Activated T-cell treated with anti-CD3 and anti-CD28 coated beads, Interleukin-2, amount 50 U/mL, for 48 hours (primary cell): ENCODE measurements around the gene ZNF608.

Experiments
- DNase-seq, 2 experiments: peaks; one replicate each; pipeline ENCODE4 v3.0.0-alpha.2; 2020

ZNF608 gene

DNA sequence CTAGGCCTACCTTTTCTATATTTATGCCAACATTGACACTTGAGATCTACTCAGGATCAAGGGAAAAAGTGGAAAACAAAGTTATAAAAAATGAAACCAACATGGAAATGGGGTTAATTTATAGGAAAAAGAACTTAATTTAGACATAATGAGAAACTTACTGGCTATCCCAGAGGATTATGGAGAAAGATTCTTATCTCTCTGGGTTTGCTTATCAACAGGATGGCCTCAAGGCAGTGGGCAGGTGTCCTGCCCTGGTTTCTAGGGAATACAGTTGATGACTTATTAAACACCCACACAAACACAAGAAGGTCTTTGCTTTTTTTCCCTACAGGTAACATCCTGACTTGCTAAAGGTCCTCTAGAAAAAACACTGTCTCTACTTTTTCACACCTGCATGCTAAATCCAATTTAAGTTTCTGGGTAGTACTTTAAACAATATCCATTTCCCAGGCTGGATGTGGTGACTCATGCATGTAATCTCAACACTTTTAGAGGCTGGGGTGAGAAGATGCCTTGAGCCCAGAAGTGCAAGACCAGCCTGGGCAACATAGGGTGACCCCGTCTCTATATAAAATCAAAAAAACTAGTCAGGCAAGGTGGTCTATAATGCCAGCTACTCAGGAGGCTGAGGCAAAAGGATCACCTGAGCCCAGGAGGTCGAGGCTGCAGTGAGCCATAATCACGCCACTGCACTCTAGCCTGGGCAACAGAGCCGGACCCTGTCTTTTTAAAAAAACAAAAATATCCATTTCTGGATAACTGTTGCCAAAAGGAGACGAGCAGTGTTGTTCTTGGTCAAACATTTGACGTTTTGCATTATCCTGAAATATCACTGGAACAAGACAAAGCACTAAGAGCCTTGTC is 6.6 kb upstream of the ZNF608 start:
- DNase-seq: no peak

DNA sequence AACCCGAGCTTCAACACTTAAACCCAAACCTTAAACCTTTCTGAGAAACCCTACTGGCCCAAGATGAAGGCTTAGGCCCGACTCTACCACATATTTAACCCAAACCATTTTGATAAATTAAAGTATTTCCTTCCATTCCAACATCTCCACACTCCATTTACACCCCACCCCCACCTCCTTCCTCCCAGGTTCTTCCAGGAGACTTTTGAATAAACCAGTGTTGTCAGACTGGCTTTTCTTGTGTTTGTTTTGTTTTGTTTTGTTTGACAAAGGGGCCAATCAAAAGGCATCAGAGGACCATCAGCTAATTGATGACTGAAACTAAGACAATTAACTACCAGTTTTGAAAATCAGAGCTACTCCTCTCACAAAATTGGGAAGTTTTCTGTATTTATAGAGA is 4.6 kb upstream of the ZNF608 start:
- no peak for DNase-seq

DNA sequence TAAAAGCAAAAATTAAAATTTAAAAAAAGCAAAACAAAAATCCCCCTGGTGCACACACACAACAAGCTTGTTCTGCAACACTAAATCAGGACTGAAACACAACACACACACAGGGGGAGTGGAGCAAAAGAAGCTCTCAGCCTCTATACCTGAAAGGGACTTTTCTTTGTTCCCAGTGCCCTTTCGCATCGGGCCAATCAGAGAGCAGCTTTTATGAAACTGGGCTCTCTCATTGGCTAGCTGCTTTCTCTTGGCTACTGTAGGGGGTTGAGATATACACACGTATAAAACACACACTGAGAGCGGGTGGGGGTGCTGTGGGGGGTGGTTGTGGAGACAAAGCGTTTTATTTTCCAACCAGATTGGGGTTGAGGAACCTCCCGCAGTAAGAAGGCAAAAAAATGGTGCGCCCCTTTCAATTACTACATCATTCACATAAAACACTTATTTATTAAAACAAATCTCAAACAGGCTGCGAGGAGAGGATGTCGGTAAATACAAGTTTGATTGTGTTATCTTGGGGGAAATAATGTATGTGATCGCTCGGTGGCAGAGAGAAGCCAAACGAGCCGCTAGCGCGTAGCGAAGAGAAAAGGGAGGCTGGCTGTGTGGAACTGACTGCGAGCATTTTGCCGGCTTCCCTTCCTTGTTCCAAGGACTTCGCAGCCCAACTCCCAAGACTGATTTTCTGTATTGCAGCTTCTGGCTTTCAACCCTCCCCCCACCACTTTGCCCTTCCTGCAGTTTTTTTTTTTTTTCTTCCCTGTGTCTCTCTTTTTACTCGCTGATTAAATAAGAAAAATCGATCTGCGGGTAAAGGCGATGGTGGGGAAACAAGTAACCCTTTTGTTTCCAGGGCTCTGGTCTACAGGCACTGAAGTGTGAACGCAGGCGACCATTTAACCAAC is 2.5 kb upstream of the ZNF608 start:
- DNase-seq: peak; percentile 21 to 22

DNA sequence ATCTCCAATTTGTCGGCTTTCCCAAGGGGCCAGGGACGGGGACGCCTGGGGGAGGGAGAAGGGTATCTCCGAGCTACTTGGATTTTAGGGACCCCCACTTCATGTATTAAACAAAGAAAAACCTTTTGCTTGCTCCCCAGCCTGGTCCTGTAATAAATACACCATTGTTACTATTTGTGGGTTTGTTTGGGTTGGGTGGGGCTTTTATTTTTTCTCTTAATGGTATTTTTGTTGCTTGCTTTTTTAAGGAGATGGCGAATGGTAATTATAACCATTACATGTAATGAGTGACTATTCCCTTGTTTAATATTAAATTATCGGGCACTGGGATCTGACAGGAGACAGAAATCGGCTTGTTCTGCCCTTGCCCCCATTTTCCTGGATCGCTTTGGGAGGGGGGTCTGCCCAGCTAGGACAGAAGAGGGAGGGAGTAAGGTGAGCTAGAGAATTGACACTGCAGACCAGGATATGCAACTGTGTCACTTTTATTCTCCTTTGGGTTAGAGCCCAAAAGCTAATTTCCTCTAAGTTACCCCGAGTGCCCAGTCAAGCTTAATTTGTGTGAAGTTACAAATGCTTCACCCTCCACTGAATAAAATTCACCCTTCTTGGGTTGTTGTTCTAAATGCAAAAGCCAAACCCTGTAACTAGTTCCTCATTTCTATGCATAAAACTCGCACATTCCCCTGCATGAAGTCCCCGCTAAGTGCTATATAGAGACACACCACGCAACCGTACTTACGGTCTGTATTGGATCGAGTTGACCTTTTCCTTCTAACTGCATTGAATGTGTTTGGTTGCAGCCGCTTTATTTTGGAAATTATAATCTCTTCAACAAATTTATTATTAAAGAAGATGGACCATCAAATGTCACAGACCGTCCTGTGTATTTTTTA is 1.6 kb upstream of the ZNF608 start:
- no peak for DNase-seq

DNA sequence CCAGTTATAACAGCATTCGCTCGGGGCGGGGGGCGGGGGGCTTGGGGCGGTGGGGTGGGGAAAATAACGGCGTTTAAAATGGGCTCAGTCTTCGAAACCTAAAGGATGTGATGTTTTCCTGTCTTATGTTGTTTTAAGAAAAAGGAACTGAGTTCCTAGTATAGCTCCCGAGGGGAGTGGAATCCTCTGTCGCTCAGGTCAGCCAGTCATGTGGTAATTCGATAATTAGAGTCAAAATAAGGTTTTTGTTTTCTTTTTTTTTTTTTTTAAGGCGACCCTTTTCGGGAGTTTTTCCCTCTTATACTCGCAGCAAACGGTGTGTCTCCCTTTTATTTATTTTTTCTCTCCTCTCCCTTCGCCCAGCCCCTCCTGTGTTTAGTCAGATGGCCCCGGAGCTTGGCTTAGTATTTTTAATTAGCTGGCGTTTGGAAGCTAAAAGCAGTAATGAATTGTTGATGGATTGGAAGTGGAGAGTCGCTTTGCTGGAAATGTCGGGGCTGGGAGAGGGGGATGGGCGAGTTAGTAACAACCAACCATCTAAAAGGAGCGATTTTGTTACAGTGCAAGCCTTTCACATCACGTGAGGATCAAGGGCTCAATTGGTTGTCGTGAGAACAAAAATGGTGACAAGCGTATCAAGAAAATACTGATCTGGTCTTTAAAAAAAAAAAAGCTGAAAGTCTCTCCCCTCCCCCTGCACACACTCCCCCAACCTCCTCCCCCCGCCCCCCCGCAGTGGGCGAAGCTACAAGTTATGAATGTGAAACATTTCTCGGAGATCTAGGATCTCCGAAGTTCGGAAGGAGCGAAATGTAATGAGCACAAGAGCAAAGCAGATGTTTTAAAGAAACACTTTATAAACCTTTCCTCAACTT is 714 bp upstream of the ZNF608 start:
- DNase-seq: no peak

DNA sequence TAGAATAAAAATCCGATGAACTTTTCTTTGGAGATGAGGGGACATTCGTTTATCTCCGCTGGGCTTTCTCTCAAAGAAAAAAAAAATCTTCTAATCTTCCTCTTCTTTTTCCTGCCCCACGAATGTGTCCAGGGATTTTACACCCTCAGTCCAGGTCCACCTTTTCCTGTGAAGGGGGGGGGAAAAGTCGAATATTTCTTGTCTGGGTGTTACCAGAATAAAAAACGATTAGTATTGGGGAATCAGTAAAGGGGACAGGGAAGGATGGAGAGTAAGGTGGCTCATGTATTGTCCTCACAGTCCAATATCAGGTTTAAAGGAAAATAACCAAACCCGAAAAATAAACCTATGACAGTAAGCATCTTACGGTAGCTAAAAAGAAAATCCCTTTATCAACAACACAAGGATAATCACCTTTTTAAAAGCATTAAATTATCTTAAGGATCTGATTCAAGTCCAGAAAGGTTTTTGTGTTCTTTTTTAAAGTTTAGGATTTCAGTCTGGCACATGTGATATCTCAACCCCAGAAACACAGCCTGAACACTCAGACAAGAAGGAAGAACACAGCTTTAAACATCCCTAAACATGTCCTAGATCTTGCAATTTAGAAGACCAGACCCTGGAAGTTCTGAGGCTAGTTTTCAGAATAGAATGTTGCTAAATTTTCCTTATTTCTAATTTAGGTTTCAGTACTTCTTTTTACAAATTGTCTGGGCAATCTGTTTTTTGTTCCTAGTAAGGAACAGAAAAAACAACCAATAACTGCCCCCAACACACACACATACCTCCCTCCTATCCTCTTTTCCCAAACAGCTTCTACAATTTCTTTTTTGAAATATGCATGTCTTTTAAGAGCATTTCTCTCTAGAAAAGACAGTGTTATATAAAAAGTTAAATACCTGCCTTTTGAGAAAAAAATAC is 1.2 kb downstream of the ZNF608 start:
- DNase-seq: no peak

DNA sequence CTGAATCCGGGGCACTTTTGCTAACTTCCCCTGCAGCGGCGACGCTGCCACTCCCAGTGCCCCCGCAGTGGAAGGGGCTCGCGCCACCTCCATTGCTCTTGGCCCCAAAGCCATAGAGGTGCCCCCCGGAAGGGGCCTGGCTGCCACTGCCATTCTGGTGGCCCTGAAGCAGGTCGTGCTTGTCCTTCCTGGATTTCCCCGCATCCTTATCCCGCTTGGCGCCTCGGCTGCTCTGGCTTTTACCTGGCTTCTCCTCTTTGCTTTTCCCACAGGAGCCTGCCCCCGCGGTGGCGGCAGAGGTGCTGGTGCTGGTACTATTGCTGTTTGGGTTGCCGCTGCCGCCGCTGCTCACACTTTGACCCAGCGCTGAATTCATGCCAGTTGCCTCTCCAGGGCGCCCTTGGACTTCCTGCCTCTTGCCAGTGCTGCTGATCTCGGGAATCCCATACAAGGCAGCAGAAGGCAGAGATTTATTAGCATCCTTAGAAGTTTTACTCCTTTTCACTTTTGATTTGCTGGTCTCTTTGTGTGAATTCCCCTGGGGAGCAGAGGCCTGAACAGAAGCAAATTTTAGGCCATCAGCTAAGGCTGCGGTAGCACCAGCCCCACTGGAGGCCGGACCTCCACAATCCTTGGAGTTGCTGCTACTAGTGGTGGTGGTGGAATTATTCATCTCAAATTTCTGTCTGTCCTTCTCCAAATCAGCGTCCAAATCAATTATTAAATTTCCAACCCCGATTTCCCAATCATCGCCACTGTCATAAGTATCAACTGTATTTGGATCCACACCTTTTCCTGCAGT is 2.1 kb downstream of the ZNF608 start:
- no peak for DNase-seq

DNA sequence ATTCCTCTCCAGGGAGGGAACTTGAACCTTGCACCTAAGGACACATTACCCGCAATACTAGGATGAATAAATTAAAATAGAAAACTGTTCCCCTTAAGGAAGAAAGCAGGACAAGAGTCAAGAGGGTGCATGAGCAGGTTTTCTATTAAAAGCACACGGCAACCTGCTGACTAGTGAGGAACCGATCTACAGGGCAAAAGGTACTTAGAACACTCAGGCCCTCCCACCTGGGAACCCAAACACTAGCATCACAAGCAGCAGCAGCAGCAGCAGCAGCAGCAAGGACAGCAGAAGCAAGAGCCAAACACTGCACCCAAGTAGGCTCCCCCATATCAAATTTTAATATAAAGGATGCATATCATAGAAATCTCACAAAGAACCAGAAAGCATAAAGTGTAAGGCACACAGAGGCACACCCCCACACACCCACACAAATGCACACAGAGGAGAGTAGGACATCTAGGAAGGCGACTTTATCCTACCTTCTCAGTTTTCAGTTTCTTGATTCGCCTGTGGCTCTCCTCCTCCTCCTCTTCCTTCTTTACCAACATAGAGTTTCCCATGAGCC is 2.8 kb downstream of the ZNF608 start:
- no peak for DNase-seq

DNA sequence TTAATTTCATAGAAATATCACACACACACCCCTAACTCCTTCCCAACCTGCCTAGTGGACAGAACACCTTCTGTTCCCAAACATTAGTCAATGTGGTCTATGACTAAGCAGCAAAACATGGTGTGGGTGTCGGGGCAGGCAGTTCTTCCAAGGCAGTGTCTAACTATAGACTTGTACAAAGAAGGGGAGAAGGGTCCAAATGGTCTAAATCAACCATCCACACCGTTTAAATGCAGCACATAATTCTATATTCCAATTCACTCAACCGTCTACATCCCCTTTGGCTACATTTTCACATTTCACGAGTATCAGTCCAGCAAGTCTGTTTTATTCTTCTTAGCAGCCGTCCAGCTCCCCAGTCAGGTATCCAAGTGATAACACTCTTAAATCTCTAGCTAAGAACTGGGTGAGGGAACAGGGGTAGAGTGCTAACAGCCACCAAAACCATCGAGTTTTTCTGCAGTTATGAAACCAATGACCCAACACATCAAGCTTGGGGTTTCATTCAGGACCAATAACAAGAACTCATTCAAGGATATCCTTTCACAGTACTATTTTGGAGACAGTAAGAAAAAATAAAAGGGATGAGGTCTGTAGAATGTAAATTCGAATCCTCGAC is 3.3 kb downstream of the ZNF608 start:
- DNase-seq: no peak

DNA sequence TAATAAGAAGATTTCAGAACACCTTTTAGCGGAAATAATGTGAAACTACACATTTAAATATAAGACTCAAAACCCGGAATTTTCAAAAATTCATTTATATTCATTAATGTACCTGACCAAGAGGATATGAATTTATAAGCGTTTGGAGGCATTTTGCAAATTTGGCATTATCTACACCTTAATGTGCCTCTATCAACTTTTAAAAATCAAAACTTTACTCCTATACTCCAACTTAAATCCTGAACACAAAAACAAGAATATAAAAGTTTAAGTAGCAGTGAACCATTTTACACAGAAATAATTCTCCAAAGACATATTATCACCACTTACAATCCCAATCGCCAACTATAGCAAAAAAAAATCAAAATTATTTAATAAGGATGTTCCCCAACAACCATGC is 3.9 kb downstream of the ZNF608 start:
- DNase-seq: no peak

DNA sequence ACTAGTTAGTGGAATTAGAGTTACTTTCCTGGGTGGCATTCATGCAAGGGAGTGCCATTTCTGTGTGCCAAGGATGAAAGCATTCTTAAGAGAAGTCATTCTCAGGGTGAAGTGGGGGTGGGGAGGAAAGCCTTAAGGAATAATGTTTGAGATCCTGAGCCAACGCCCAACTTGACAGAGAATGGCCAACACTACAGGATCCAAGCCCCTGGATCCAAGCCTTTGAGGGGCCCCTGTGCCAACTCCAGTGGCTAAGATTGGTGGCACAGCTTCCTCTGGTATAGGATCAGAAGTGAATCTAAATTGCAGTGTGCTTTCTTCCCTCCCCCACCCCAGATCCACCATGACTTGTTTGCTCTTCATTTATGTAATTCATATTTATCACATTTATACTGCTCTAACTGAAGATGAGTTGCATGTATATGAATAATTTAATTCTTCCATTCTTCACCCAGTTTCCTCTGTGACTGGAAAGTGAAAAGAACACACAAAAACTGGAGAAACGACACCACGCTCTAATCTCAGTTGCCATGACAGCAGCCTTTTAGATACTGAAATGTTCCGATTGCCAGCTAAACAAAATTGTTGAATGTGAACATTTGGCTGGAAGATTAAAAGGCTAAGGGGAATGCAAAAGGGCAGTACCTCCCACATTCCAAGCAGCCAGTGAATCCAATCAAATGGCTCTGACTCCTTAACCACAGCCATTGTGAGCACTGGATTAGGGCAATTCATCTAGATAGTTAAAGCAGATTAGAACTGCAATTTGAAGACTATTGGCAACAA is 4.5 kb downstream of the ZNF608 start:
- no peak for DNase-seq

DNA sequence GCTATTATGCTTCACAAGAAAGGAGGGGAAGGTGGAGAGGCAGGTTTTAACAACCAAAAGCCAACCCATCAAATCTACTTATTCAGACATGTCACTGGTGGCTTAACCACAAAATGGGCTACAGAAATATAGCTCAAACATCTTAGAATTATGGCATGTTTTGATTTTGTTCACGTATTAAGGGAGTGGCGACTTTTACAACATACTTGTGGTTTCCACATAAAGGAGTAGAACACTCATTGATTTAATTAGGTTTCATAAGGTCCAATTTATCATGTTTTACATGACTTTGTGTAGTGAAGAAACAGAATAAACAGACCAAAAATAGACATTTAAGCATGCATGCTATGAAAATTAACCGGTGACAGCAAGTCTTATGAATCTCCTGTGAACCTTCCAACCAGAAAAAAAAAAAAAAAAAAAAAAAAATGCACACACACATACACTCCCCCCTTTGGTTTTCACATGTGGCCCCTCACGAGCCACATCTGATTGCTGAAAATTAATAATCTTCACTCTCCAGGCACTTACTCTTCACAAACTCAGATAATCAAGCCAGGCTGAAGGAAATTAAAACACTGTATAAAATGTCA is 5.4 kb downstream of the ZNF608 start:
- DNase-seq: no peak

DNA sequence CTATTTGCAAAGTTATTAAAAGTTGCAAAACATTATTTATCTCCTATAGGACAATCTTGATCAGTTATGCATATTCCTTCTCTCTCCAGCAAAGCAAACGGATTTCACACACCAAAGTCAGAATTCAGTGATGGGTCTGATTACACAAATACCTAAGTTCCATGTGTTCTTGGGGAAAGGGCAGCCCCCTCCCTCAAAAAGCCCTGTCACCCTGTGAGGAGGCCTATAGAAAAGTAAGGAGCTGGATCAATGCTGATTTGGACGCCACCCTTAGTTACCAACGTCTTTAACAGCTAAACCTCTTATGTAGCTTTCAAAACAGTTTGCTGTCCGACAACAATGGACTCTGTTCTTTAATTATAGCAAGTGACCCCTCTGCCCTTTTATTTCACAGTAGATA is 6.4 kb downstream of the ZNF608 start:
- no peak for DNase-seq

DNA sequence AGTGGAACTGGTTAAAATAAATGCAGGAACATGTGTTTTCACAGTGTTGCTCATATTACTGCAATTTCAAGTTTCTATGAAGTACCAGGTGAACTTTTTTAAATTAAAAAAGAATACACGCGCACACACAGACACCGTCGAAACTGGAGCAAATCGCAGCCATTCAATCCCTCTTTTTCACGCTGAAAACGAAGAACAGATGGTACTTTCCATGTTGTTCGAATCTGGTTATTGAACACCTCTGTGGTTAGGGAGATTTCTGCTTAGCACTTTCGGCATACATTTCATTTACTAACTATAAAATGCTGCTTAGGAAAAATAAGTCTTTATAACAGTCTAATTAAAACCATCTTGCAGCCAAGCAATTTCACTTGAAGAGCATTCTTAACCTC is 6.8 kb downstream of the ZNF608 start:
- DNase-seq: no peak

DNA sequence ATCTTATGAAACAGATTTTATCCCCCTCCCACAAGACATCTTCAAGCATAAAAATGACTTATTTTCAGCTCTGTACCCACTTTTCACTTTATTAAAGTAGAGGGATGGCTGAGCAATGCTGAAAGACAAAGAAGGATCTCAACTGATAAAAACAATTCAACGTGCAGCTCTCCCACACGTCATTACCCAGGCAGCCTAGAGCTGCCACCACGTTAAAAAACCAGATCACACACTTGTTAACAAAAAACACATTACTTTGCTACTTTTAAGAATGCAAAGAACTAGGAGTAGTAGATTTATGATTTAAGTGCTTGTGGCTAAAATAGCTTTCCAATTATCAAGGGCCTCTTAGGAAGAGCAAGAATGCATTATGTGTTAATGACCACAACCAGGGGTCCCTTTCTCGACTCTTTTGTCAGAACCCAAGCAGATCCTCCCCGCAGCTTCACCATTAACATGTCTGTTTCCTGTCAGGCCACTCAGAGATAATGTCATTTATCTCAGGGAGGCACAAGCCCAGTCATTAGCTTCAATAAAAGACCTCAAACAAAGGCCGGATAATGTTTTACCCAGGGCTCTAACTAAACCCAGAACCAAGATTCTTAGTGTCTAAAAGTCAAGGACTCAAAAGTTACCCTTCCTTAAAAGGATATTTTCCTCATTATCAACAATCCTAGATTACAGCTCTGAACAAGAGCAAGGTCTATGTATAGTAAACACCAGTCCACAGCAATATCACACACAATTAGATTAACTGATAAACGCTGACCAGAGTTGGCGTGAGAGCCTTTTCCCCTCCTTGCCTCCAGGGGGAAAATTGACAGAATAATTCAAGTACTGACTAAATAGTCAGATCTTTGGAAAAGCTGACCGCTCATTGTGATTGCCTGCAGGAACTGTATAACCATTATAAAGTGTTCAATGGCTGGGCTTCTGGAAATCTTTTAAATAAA is 7.5 kb downstream of the ZNF608 start:
- no peak for DNase-seq

DNA sequence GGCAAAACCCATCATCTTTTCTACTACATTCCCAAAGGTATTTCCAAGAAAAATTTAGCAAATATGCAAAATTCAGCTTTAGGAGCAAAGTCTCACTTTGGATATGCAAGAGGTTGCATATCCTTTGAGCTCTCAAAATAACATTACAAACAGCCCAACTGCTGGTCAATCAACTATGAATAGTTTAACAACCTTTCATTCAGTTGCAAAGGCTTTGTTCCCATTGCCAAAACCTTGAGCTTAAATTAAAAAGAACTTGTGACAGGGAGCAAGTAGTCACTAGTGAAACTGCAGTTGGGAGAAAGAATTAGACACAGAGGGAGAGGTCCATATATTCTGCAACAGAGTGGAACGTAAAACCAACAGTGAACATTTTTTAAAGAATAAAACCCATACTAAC is 8.8 kb downstream of the ZNF608 start:
- no peak for DNase-seq

DNA sequence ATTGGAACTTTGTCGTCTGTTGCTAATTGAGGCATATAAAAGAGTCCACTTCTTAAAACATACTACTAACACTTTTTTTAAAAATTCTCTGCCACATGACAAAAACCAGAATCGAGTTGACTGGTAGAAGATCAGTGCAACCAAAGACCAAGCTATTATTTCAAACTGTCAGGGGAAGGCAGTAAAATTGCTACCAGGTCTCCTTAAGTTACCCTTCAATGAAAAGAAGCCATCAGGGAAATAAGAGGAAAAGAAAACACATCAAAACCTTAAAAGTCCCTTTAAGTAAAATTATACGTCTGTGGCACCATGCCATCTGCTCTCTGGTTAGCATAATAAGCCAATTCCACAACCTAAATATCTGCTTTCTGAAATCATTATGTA is 9.6 kb downstream of the ZNF608 start:
- DNase-seq: no peak
